ENCODE data around the gene SLC1A5. TPM values are rescaled to one million over a fixed set of nuclear protein-coding genes. Genes with fewer than 3 reads are reported as not detected.

SLC1A5 gene
- polyA plus RNA-seq, 1 of the 3 experiments (the other 2 are of a cell fraction) = 80.4 TPM

DNA sequence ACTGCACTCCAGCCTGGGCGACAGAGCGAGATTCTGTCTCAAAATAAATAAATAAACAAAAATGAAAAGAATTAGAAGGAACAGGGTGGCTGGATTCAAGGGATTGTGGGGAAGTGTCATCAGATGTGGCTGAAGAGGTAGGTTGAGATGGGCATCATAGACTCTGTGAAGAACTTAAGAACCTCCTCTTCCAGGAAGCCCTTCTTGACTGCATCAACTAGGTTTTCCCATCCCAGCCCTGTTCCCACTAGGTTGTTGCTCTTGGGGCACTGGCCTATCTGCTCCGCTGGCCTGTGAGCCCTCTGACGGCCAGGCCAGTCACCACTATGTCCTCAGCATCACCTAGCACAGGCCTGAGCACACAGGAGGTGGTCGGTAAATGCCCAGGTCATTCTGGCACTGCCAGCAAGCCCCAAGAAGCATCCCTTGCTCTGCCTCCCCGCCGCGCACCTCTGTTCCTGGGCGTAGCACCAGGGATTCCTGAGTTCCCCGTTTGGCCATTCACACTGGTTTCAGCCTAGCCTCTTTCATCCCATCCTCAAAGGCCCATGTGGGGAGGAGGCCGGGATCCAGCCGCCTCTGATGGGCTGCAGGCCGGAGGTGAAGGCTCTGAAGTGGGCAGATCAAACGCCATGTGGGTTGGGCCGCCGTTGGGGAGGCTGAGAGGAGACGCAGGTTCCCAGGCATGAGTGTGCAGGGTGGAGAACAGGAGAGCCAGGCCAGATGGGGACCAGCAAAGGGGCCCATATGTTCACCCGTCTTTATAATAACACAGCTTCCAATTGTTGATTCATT, 27.6 kb upstream of the SLC1A5 start:
- H3K79me2 ChIP-seq (ENCODE audit: insufficient read depth) = no peaks in the 10 kb centered on the region
- no peak for TF ChIP-seq MXI1 (IDR thresholded peaks at IDR 0.05; ENCODE audit: low read depth, low read length)
- TF ChIP-seq GATA2 (CRISPR knock-in tag; IDR thresholded peaks at IDR 0.05) = no peak
- TF ChIP-seq YY1 (IDR thresholded peaks at IDR 0.05; ENCODE audit: low read depth) = no peak
- no peak for TF ChIP-seq TAF1 (IDR thresholded peaks at IDR 0.05; ENCODE audit: borderline replicate concordance, low read depth, low read length)
- TF ChIP-seq FOSL2 (IDR thresholded peaks at IDR 0.05; ENCODE audit: borderline replicate concordance, low read depth) = no peak
- TF ChIP-seq NRF1 (IDR thresholded peaks at IDR 0.05; ENCODE audit: low read depth, low read length) = no peak
- TF ChIP-seq, protein P1, sequence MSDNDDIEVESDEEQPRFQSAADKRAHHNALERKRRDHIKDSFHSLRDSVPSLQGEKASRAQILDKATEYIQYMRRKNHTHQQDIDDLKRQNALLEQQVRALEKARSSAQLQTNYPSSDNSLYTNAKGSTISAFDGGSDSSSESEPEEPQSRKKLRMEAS (IDR thresholded peaks at IDR 0.05; ENCODE audit: low read depth) = no peak
- no peak for TF ChIP-seq MEF2A (IDR thresholded peaks at IDR 0.05; ENCODE audit: borderline replicate concordance, low read depth)
- TF ChIP-seq, protein P2, sequence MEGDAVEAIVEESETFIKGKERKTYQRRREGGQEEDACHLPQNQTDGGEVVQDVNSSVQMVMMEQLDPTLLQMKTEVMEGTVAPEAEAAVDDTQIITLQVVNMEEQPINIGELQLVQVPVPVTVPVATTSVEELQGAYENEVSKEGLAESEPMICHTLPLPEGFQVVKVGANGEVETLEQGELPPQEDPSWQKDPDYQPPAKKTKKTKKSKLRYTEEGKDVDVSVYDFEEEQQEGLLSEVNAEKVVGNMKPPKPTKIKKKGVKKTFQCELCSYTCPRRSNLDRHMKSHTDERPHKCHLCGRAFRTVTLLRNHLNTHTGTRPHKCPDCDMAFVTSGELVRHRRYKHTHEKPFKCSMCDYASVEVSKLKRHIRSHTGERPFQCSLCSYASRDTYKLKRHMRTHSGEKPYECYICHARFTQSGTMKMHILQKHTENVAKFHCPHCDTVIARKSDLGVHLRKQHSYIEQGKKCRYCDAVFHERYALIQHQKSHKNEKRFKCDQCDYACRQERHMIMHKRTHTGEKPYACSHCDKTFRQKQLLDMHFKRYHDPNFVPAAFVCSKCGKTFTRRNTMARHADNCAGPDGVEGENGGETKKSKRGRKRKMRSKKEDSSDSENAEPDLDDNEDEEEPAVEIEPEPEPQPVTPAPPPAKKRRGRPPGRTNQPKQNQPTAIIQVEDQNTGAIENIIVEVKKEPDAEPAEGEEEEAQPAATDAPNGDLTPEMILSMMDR (IDR thresholded peaks at IDR 0.05) = no peak
- TF ChIP-seq, protein P3, sequence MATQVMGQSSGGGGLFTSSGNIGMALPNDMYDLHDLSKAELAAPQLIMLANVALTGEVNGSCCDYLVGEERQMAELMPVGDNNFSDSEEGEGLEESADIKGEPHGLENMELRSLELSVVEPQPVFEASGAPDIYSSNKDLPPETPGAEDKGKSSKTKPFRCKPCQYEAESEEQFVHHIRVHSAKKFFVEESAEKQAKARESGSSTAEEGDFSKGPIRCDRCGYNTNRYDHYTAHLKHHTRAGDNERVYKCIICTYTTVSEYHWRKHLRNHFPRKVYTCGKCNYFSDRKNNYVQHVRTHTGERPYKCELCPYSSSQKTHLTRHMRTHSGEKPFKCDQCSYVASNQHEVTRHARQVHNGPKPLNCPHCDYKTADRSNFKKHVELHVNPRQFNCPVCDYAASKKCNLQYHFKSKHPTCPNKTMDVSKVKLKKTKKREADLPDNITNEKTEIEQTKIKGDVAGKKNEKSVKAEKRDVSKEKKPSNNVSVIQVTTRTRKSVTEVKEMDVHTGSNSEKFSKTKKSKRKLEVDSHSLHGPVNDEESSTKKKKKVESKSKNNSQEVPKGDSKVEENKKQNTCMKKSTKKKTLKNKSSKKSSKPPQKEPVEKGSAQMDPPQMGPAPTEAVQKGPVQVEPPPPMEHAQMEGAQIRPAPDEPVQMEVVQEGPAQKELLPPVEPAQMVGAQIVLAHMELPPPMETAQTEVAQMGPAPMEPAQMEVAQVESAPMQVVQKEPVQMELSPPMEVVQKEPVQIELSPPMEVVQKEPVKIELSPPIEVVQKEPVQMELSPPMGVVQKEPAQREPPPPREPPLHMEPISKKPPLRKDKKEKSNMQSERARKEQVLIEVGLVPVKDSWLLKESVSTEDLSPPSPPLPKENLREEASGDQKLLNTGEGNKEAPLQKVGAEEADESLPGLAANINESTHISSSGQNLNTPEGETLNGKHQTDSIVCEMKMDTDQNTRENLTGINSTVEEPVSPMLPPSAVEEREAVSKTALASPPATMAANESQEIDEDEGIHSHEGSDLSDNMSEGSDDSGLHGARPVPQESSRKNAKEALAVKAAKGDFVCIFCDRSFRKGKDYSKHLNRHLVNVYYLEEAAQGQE (IDR thresholded peaks at IDR 0.05; ENCODE audit: low read depth, low read length) = no peak
- no peak for TF ChIP-seq RCOR1 (IDR thresholded peaks at IDR 0.05; ENCODE audit: low read length)
- TF ChIP-seq, protein P4, sequence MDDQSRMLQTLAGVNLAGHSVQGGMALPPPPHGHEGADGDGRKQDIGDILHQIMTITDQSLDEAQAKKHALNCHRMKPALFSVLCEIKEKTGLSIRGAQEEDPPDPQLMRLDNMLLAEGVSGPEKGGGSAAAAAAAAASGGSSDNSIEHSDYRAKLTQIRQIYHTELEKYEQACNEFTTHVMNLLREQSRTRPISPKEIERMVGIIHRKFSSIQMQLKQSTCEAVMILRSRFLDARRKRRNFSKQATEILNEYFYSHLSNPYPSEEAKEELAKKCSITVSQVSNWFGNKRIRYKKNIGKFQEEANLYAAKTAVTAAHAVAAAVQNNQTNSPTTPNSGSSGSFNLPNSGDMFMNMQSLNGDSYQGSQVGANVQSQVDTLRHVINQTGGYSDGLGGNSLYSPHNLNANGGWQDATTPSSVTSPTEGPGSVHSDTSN (IDR thresholded peaks at IDR 0.05) = no peak
- TF ChIP-seq, protein P5, sequence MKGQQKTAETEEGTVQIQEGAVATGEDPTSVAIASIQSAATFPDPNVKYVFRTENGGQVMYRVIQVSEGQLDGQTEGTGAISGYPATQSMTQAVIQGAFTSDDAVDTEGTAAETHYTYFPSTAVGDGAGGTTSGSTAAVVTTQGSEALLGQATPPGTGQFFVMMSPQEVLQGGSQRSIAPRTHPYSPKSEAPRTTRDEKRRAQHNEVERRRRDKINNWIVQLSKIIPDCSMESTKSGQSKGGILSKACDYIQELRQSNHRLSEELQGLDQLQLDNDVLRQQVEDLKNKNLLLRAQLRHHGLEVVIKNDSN (IDR thresholded peaks at IDR 0.05; ENCODE audit: borderline replicate concordance, low read depth) = no peak
- DNase-seq = no peak
- no peaks in the 10 kb centered on the region for H4K20me1 ChIP-seq (ENCODE audit: insufficient read depth)
- 83% methylated on average over 17 of the region's 18 CpGs for WGBS (ENCODE audit: low lambda C conversion rate)
- peaks cover 0 to 16% of the 10 kb centered on the region in 2 experiments; a peak in 1 of 4 replicates for H3K4me1 ChIP-seq (ENCODE audit: control insufficient read depth in 1 of 2, insufficient read depth in 2 of 2, low read depth in 1 of 2, low read length in 1 of 2)
- ChIA-PET CTCF (interaction anchor here (1.3 to 1.4 kb wide), 2 partner anchors 10 to 24 kb away, joined by 4 read pairs; no protein-coding TSS in a partner anchor), POLR2A (no interaction called here)
- H2AFZ ChIP-seq (ENCODE audit: low read depth) = no peak overlapping the region
- no peak overlapping the region for H3K4me3 ChIP-seq (ENCODE audit: low read depth in 2 of 2, low read length in 1 of 2)
- no peak overlapping the region for H3K27ac ChIP-seq (ENCODE audit: low read depth in 2 of 2, low read length in 1 of 2)
- no peaks in the 10 kb centered on the region for H3K36me3 ChIP-seq (replicated peaks in 1 of 2; ENCODE audit: control insufficient read depth in 1 of 2, insufficient read depth in 2 of 2, low read length in 1 of 2)
- no peaks in the 10 kb centered on the region for H3K27me3 ChIP-seq (ENCODE audit: insufficient read depth)
- H3K9me2 ChIP-seq = no peaks in the 10 kb centered on the region
- H3K4me2 ChIP-seq = no peak overlapping the region
- H3F3A ChIP-seq (replicated peaks; ENCODE audit: insufficient read depth) = no peaks in the 10 kb centered on the region
- no peak overlapping the region for H3K9ac ChIP-seq
- H3K9me3 ChIP-seq = no peaks in the 10 kb centered on the region

All from SK-N-SH (cell line).